Measurements from ENCODE around the gene TVP23C.
"Not testable (repeated sequence)": the region's sequence is repeated elsewhere in the genome, so short reads cannot be mapped to it uniquely, and the experiment has no call there.

TVP23C gene

DNA sequence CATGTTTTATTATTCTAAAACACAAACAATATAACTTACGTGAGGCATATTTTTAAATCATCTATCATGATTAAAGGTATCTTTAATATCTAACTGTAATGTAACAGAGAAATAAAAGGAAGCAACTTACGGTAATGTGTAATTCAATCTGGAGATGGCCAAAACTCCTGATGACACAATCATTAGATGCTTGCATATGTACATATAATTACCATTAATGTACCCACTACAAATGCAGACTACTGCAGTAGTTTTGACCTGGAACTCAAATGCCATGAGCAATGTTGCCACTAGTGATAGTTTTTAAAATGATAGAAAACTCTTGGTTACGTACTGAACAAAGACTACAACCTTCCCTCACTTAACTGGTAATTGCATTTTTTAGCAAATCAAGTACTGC, 30.2 kb downstream of the TVP23C start:
- not testable (repeated sequence) for DNase-seq (ENCODE audit: extremely low read depth in 1 of 2, low read depth in 1 of 2)

- DNase-seq (ENCODE audit: extremely low read depth in 1 of 2, low read depth in 1 of 2): not testable (repeated sequence)
Measured at GRCh38 chr17:15526292-15527218, 36.7 kb downstream of the TVP23C start.

- DNase-seq (ENCODE audit: extremely low read depth in 1 of 2, low read depth in 1 of 2): not testable (repeated sequence)
Measured at GRCh38 chr17:15524990-15525985, 38.0 kb downstream of the TVP23C start.

DNA sequence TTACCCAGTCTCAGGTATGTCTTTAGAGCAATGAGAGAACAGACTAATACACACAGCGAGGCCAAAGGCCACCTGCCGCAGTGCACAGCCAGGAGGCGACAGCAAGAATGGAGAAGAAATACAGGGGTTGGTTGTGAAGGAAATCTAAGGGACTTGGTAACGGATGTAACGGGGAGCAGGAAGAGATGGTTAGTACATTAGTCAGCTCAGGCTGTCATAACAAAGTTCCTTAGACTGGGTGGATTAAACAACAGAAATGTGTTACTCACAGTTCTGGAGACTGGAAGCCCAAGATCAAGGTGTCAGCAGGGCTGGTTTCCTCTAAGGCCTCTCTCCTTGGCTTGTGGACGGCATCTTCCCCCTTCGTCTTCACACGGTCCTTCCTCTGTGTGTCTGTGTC, 47.1 kb downstream of the TVP23C start:
- DNase-seq (ENCODE audit: extremely low read depth in 1 of 2, low read depth in 1 of 2): no peak

DNA sequence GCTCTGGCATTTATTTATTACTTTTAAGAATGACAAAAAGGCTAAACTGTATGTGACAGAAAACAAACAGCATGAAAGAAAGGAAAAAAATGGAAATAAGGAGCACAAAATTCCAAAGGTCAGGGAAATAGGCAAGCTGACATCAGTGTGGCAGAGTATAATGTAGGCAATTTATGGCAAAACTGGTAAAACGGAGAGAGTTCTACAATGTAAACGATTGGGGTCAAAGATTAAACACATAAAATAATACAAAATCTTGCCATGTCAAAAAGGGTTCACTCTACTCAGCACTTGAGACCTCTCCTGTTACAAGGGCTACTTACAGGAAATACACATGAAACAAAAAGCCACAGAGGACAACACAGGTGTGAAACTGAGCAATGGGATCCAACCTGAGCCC, 48.8 kb downstream of the TVP23C start:
- DNase-seq (ENCODE audit: extremely low read depth in 1 of 2, low read depth in 1 of 2): no peak

DNA sequence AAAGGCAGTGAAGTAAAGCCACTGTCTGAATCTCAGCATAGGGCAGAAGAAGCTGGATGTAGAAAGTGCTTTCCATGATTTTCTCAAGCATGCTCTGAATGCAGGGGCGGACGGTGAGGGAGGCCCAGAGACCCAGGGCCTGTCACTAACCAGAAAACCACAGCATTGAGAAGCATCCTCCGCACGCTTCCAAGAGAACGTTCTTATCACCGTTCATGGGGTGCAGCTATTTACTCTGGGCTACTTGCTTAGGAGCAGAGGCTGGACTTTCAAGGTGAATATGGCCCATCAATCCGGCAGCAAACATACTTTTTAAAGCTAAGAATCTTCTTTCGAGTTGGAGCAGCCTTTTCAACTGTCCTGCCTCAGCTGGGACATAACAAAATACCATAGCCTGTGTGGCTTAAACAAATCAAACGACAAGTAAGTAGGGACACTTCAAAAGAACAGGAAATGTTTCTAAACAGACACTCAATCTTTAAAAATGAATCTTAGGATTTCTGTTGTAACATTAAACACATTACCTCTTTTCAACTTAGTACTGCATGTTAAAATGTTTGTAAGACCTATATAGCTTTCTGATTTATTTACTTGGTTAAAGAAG, 49.3 kb downstream of the TVP23C start:
- DNase-seq (ENCODE audit: extremely low read depth in 1 of 2, low read depth in 1 of 2): no peak

- DNase-seq (ENCODE audit: extremely low read depth in 1 of 2, low read depth in 1 of 2): no peak
Measured at GRCh38 chr17:15513058-15513791, 50.1 kb downstream of the TVP23C start.

- no peak for DNase-seq (ENCODE audit: extremely low read depth in 1 of 2, low read depth in 1 of 2)
Measured at GRCh38 chr17:15512071-15512709, 51.1 kb downstream of the TVP23C start.

- DNase-seq (ENCODE audit: extremely low read depth in 1 of 2, low read depth in 1 of 2): no peak
Measured at GRCh38 chr17:15511142-15511541, 52.1 kb downstream of the TVP23C start.

DNA sequence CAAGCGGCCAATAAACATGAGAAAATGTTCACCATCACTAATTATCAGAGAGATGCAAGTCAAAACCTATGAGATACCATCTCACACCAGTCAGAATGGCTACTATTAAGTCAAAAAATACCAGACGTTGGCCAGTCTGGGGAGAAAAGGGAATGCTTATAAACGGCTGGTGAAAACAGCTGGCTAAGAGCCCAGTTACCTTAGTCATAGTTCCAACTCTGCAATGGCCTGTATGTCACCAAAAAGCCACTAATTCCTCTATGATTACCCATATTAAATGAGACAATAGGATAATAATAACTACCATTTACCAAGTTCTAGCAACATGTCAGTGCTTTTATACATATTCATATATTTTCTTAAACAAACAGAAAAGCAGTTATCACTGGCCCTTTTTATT, 52.9 kb downstream of the TVP23C start:
- no peak for DNase-seq (ENCODE audit: extremely low read depth in 1 of 2, low read depth in 1 of 2)

- no peak for DNase-seq (ENCODE audit: extremely low read depth in 1 of 2, low read depth in 1 of 2)
Measured at GRCh38 chr17:15509095-15509494, 54.2 kb downstream of the TVP23C start.

GRCh38 chr17:15508466-15508865, 54.8 kb downstream of the TVP23C start:
- no peak for DNase-seq (ENCODE audit: extremely low read depth in 1 of 2, low read depth in 1 of 2)

- no peak for DNase-seq (ENCODE audit: extremely low read depth in 1 of 2, low read depth in 1 of 2)
Measured at GRCh38 chr17:15507896-15508295, 55.4 kb downstream of the TVP23C start.

DNA sequence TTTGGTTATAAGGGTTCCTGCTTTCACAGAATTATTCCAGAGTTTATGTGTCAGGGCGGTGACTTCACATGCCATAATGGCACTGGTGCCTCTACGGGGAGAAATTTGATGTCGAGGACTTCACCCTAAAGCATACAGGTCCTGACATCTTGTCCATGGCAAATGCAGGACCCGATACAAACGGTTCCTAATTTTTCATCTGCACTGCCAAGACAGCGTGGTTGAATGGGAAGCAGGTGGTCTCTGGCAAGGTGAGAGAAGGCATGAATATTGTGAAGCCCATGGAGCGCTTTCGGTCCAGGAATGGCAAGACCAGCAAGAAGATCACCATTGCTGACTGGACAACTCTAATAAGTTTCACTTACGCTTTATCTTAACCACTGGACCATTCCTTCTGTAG, 56.3 kb downstream of the TVP23C start:
- DNase-seq (ENCODE audit: extremely low read depth in 1 of 2, low read depth in 1 of 2): no peak

GRCh38 chr17:15505708-15506107, 57.6 kb downstream of the TVP23C start:
- not testable (repeated sequence) for DNase-seq (ENCODE audit: extremely low read depth in 1 of 2, low read depth in 1 of 2)

- no peak for DNase-seq (ENCODE audit: extremely low read depth in 1 of 2, low read depth in 1 of 2)
Measured at GRCh38 chr17:15503731-15504130, 59.6 kb downstream of the TVP23C start.

DNA sequence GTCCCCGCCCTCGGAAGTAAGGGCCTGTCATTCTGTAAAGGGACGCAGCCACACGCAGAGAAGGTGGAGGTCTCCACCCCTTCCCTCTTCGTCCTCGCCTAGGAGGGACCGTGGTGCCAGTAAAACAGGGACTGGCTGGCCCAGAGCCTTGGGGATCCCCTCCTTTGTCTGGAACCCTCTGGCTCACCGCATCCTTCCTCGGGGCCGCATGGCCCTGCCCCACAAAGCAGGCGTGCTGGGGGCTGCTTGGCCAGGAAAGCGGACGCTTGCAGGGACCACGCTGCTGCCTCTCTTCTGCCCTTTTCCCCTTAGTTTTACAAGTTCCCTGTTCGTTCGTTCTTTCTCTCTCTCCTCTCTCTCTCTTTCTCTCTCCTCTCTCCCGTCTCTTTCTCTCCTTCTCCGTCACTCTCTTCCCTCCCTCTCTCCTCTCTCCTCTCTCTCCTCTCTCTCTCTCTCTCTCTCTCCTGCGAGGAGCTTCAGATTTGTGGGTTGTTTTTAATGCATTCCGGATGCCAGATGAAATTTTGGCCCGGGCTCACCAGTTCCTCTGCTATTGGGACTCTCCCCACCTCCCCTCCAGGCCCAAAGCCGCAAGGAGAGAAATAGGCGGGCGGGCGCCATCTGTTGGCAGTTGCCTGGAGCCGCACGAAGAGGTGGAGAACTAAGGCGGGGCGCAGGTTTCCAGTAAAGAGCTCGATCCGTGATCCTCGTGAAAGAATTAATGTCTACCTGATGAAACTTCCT, 60.7 kb downstream of the TVP23C start:
- peak; percentile 6 to 46 for DNase-seq (ENCODE audit: extremely low read depth in 1 of 2, low read depth in 1 of 2)

DNA sequence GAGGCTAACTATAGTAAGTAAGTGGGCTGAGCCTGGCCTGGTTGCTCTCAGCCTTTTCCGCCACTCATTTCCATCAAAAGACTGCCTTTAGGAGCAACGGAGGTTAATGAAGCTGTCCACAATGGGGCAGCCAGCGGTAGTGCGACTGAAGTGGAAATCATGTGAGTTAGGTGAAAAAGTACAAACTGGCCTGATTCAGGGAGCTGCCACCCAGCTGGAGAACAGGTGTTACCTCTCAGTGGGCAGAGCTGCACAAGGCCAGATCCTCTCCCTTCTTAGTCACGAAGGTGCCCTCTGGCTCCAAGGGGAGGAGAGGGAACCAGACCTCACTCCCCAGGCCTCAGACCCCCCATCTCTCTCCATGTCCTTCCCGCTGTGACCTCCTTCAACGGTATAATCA, 61.5 kb downstream of the TVP23C start:
- no peak for DNase-seq (ENCODE audit: extremely low read depth in 1 of 2, low read depth in 1 of 2)

- DNase-seq (ENCODE audit: extremely low read depth in 1 of 2, low read depth in 1 of 2): no peak
Measured at GRCh38 chr17:15501282-15501681, 62.0 kb downstream of the TVP23C start.
